GM12892 (cell line): ENCODE data around the gene G3BP1.

Experiments
- POLR2A ChIP-seq: IDR thresholded peaks from 2 replicates; pipeline ENCODE4 v1.6.1; 2011; ENCODE audit warnings: low read depth, low read length, control low read depth
- POLR2AphosphoS5 ChIP-seq: IDR thresholded peaks from 2 replicates; pipeline ENCODE4 v1.6.1; 2011; ENCODE audit warnings: low read depth, low read length, control low read depth

DNA sequence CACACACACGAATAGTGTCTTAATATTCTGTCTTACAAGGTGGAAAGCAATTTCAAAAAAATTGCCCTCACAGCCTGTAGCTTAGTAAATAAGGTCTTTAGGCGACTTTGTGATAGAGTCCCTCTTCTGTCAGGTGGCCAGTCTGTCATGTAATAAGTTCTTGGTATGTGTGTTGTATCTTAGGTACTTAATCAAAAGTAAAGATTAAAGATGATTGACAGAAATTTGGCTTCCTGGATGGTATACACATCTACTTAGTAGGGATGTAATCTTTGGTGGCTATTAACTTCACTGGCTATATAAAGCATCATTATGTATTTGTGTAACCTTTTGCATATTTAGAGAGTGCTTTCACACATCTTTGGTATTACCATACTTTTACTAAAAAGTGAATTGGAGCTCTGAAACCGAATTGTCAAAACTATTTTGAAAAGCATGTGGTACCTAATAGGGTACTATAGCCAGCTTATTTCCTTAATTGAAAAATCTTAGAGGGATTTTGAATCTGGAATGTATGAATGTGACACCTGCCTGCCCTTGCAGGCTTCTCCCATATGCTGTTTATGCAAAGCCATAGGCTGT lies 3.4 kb downstream of the G3BP1 start:
- TF ChIP-seq POLR2A (no peak), POLR2AphosphoS5 (no peak)
